ENCODE measurements around the gene TOB1. TPM values are rescaled to one million over a fixed set of nuclear protein-coding genes. Genes with fewer than 3 reads are reported as not detected.
A peak's percentile ranks its signal among the peaks of the same experiment; 100 is the strongest.

The TOB1 gene
- total RNA-seq, 2 donors from 2014 or later, result 19.8 to 24.3 TPM

GRCh38 chr17:50844117-50844700 lies 21.9 kb downstream of the TOB1 start:
- Histone ChIP-seq H3K36me3 (no peaks in the 10 kb centered on the region), H3K27me3 (replicated peaks; ENCODE audit: insufficient read depth) (no peaks in the 10 kb centered on the region), H3K4me1 (ENCODE audit: control insufficient read depth in 1 of 2, low read depth in 2 of 2) (no peaks in the 10 kb centered on the region), H3K4me3 (no peak overlapping the region), H3K27ac (no peak overlapping the region), H3K9me3 (no peaks in the 10 kb centered on the region)
- no peak for DNase-seq (ENCODE audit: low spot score)
- no peak for ATAC-seq (ENCODE audit: insufficient number of reproducible peaks, low FRiP score, low read depth)
- TF ChIP-seq CTCF (IDR thresholded peaks at IDR 0.05), result no peak

GRCh38 chr17:50843150-50843905 lies 22.8 kb downstream of the TOB1 start:
- H3K36me3 ChIP-seq, result no peaks in the 10 kb centered on the region
- H3K4me1 ChIP-seq (ENCODE audit: control insufficient read depth in 1 of 2, low read depth in 2 of 2), result no peaks in the 10 kb centered on the region
- ATAC-seq (ENCODE audit: insufficient number of reproducible peaks, low FRiP score, low read depth) (no peak), DNase-seq (ENCODE audit: low spot score) (no peak)
- H3K27ac ChIP-seq, result no peak overlapping the region
- H3K4me3 ChIP-seq, result no peak overlapping the region
- H3K9me3 ChIP-seq, result no peaks in the 10 kb centered on the region
- no peaks in the 10 kb centered on the region for H3K27me3 ChIP-seq (replicated peaks; ENCODE audit: insufficient read depth)
- TF ChIP-seq CTCF (IDR thresholded peaks at IDR 0.05), result no peak

- Histone ChIP-seq H3K4me3 (no peak overlapping the region), H3K27ac (no peak overlapping the region), H3K27me3 (replicated peaks; ENCODE audit: insufficient read depth) (no peaks in the 10 kb centered on the region), H3K9me3 (no peaks in the 10 kb centered on the region), H3K36me3 (no peaks in the 10 kb centered on the region), H3K4me1 (ENCODE audit: control insufficient read depth in 1 of 2, low read depth in 2 of 2) (no peaks in the 10 kb centered on the region)
- ATAC-seq (ENCODE audit: insufficient number of reproducible peaks, low FRiP score, low read depth), result no peak
- TF ChIP-seq CTCF (IDR thresholded peaks at IDR 0.05), result no peak
- no peak for DNase-seq (ENCODE audit: low spot score)
These were observed 23.5 kb downstream of the TOB1 start for GRCh38 chr17:50842506-50843149.

- Histone ChIP-seq H3K27me3 (replicated peaks; ENCODE audit: insufficient read depth) (no peaks in the 10 kb centered on the region), H3K27ac (no peak overlapping the region), H3K4me3 (no peak overlapping the region), H3K9me3 (no peaks in the 10 kb centered on the region), H3K36me3 (no peaks in the 10 kb centered on the region), H3K4me1 (ENCODE audit: control insufficient read depth in 1 of 2, low read depth in 2 of 2) (no peaks in the 10 kb centered on the region)
- TF ChIP-seq CTCF (IDR thresholded peaks at IDR 0.05), result peak; percentile 77
- peak; percentile 40 for ATAC-seq (ENCODE audit: insufficient number of reproducible peaks, low FRiP score, low read depth)
- no peak for DNase-seq (ENCODE audit: low spot score)
These were observed 24.2 kb downstream of the TOB1 start for GRCh38 chr17:50841949-50842354.

GRCh38 chr17:50841277-50841948 lies 24.7 kb downstream of the TOB1 start:
- ATAC-seq (ENCODE audit: insufficient number of reproducible peaks, low FRiP score, low read depth), result no peak
- Histone ChIP-seq H3K9me3 (no peaks in the 10 kb centered on the region), H3K27ac (no peak overlapping the region), H3K27me3 (replicated peaks; ENCODE audit: insufficient read depth) (no peaks in the 10 kb centered on the region), H3K4me3 (no peak overlapping the region), H3K4me1 (ENCODE audit: control insufficient read depth in 1 of 2, low read depth in 2 of 2) (no peaks in the 10 kb centered on the region), H3K36me3 (no peaks in the 10 kb centered on the region)
- no peak for TF ChIP-seq CTCF (IDR thresholded peaks at IDR 0.05)
- no peak for DNase-seq (ENCODE audit: low spot score)
